HepG2 (cell line): ENCODE data around the gene CSNK2A1. TPM values are rescaled to one million over a fixed set of nuclear protein-coding genes. Genes with fewer than 3 reads are reported as not detected.
"Not testable (repeated sequence)": the region's sequence is repeated elsewhere in the genome, so short reads cannot be mapped to it uniquely, and the experiment has no call there.

Source experiments
- ATAC-seq: fragments of 200-7000 bp; cut with Tn5 transposase; 3 replicates; pipeline ENCODE4 v1.9.1; 2020; ENCODE audit warnings: mild to moderate bottlenecking, moderate library complexity
- BruUV-seq: library from RNA; stranded (reverse); fragments of 400-500 nt; replicated peaks from 2 replicates; lab custom pipeline; 2021; lab: Mats Ljungman, UMichigan
- CTCF ChIA-PET: fragments of 300-600 bp; formaldehyde crosslinking; extraction: SDS; loops from one replicate; lab custom pipeline; 2021; ENCODE audit warnings: low total read pairs, inconsistent platforms, low intra/inter-chr PET ratio; lab: Yijun Ruan, JAX
- POLR2A ChIA-PET: fragments of 350-600 bp; sonication (Branson Sonifier 250); formaldehyde crosslinking; loops from one replicate; lab custom pipeline; 2020; ENCODE audit warnings: antibody characterized with exemption, inconsistent platforms; lab: Yijun Ruan, JAX
- DNase-seq: peaks from one replicate; pipeline ENCODE4 v3.0.0-alpha.2; 2015; ENCODE audit warnings: low spot score
- FAIRE-seq: peaks from 3 replicates; lab custom pipeline; 2011; peaks lifted over from hg19 to GRCh38; lab: Jason Lieb, UNC
- H2AFZ ChIP-seq: one replicate; pipeline ENCODE4 v1.6.1; 2011; ENCODE audit warnings: low read length, inconsistent platforms
- H3K27ac ChIP-seq: fragments of 300-600 bp; 3 replicates; pipeline ENCODE4 v1.8.0; 2011; ENCODE audit warnings: mixed run types, mild to moderate bottlenecking, mixed read lengths, low read length, inconsistent platforms; ENCODE audit not compliant: insufficient read depth; ENCODE audit errors: extremely low read length
- H3K27me3 ChIP-seq, 2 experiments: fragments of 200-600 bp in 1 of 2; 2 replicates in 1 of 2; 3 replicates in 1 of 2; pipeline versions ENCODE4 v1.6.0 to v1.8.0; 2011; ENCODE audit warnings: low read length in 2 of 2, mild to moderate bottlenecking in 2 of 2, moderate library complexity in 2 of 2, inconsistent platforms in 1 of 2; ENCODE audit not compliant: insufficient read depth in 2 of 2, control insufficient read depth in 1 of 2
- H3K36me3 ChIP-seq, 2 experiments: fragments of 200-600 bp in 1 of 2; replicated peaks in 1 of 2; 2 replicates in 1 of 2; 3 replicates in 1 of 2; pipeline versions ENCODE4 v1.5.1 to v1.8.0; 2011; ENCODE audit warnings: low read length in 2 of 2, inconsistent platforms in 1 of 2; ENCODE audit not compliant: insufficient read depth in 2 of 2, control insufficient read depth in 1 of 2
- H3K4me1 ChIP-seq: 2 replicates; pipeline ENCODE4 v1.5.1; 2012; ENCODE audit warnings: low read length, inconsistent platforms; ENCODE audit not compliant: insufficient read depth
- H3K4me2 ChIP-seq: 2 replicates; pipeline ENCODE4 v1.6.0; 2011; ENCODE audit warnings: low read depth, low read length, inconsistent platforms
- H3K4me3 ChIP-seq, 3 experiments: fragments of 200-600 bp in 1 of 3; sonication (generic), shearing (Covaris generic) in 1 of 3; replicated peaks in 1 of 3; 2 replicates each; pipeline ENCODE4 v1.5.1; 2011 to 2016; ENCODE audit warnings: low read length in 3 of 3, inconsistent platforms in 2 of 3, low read depth in 2 of 3, mild to moderate bottlenecking in 2 of 3, control low read depth in 1 of 3, mixed read lengths in 1 of 3; ENCODE audit not compliant: insufficient read depth in 1 of 3
- H3K79me2 ChIP-seq: one replicate; pipeline ENCODE4 v1.6.1; 2011; ENCODE audit warnings: low read length, inconsistent platforms; ENCODE audit not compliant: insufficient read depth
- H3K9ac ChIP-seq: 2 replicates; pipeline ENCODE4 v1.6.0; 2011; ENCODE audit warnings: mild to moderate bottlenecking, low read depth, low read length, inconsistent platforms; ENCODE audit not compliant: insufficient read depth
- H3K9me3 ChIP-seq: 2 replicates; pipeline ENCODE4 v1.5.1; 2012; ENCODE audit warnings: mild to moderate bottlenecking, low read length
- H4K20me1 ChIP-seq: 2 replicates; pipeline ENCODE4 v1.6.0; 2011; ENCODE audit warnings: inconsistent platforms, mild to moderate bottlenecking, low read length, moderate library complexity; ENCODE audit not compliant: insufficient read depth
- BCL6 ChIP-seq: IDR thresholded peaks from 2 replicates; pipeline ENCODE4 v1.6.1; 2016; ENCODE audit warnings: missing genetic modification reagents, missing compliant biosample characterization
- DMAP1 ChIP-seq: IDR thresholded peaks from 2 replicates; pipeline ENCODE4 v1.6.1; 2016
- ESRRA ChIP-seq: sonication (generic); formaldehyde crosslinking; IDR thresholded peaks from 2 replicates; pipeline ENCODE4 v1.5.1; 2020; ENCODE audit warnings: mild to moderate bottlenecking, low read depth, missing genetic modification reagents
- FOXJ3 ChIP-seq: sonication (generic); formaldehyde crosslinking; IDR thresholded peaks from 2 replicates; pipeline ENCODE4 v1.4.0; 2020; ENCODE audit warnings: missing genetic modification reagents, mild to moderate bottlenecking, borderline replicate concordance
- FOXK1 ChIP-seq: sonication (generic); formaldehyde crosslinking; IDR thresholded peaks from 2 replicates; pipeline ENCODE4 v1.4.0; 2020; ENCODE audit warnings: low read depth, missing genetic modification reagents, borderline replicate concordance
- HNF4G ChIP-seq, 2 experiments: sonication (generic) in 1 of 2; formaldehyde crosslinking in 1 of 2; IDR thresholded peaks; 2 replicates each; pipeline versions ENCODE4 v1.4.0 to v1.6.1; 2011 to 2020; ENCODE audit warnings: borderline replicate concordance in 2 of 2, low read depth in 2 of 2, mild to moderate bottlenecking in 2 of 2, low read length in 1 of 2, missing genetic modification reagents in 1 of 2, moderate library complexity in 1 of 2
- MED1 ChIP-seq: sonication (generic); formaldehyde crosslinking; IDR thresholded peaks from 2 replicates; pipeline ENCODE4 v1.4.0; 2020; ENCODE audit warnings: missing genetic modification reagents
- NR2F1 ChIP-seq, 2 experiments: fragments of 450-650 bp in 1 of 2; formaldehyde crosslinking in 1 of 2; IDR thresholded peaks; 2 replicates each; pipeline versions ENCODE4 v1.5.0 to v1.6.1; 2016 to 2020; ENCODE audit warnings: mild to moderate bottlenecking in 1 of 2, missing compliant biosample characterization in 1 of 2, missing genetic modification reagents in 1 of 2, moderate library complexity in 1 of 2
- ZNF670 ChIP-seq: sonication (generic); formaldehyde crosslinking; IDR thresholded peaks from 2 replicates; pipeline ENCODE4 v1.8.0; 2022; ENCODE audit warnings: mild to moderate bottlenecking, missing genetic modification reagents, borderline replicate concordance
- ZNF782 ChIP-seq: sonication (generic); formaldehyde crosslinking; IDR thresholded peaks from 2 replicates; pipeline ENCODE4 v1.4.0; 2020; ENCODE audit warnings: missing genetic modification reagents, mild to moderate bottlenecking, borderline replicate concordance
- ZNF883 ChIP-seq: sonication (generic); formaldehyde crosslinking; IDR thresholded peaks from 2 replicates; pipeline ENCODE4 v1.5.1; 2020; ENCODE audit warnings: mild to moderate bottlenecking, missing genetic modification reagents; ENCODE audit errors: not compliant biosample characterization
- WGBS: methylation state at CpG from one replicate; pipeline ENCODE4 v1.1.6; 2017; ENCODE audit warnings: low lambda C conversion rate; 5-methylcytosine and 5-hydroxymethylcytosine counted together
- in situ Hi-C: cut with HindIII; loops from 2 replicates; pipeline ENCODE4 v1.10.0; 2017; ENCODE audit warnings: low pct_unique_long_range_greater_than_20kb; ENCODE audit not compliant: extremely low pct_ligation_motif_present
- intact Hi-C: fragments of 100-400 bp; cut with micrococcal nuclease; formaldehyde crosslinking; loops from one replicate; pipeline ENCODE4 v1.10.0; 2022; ENCODE audit not compliant: unreplicated experiment
- polyA plus RNA-seq, 8 experiments: library from polyadenylated mRNA; depleted of rRNA in 3 of 8; stranded (reverse) in 7 of 8; unstranded in 1 of 8; fragments of >200 nt; fragmentation: Illumina TruSeq in 4 of 8; extraction: Trizol in 4 of 8; gene quantifications; 2 replicates each; pipeline versions ENCODE4 v1.2.1 to v1.2.3, GENCODE V29; 2011 to 2016; ENCODE audit warnings: low read depth in 4 of 8, missing spikeins in 1 of 8, mixed read lengths in 1 of 8; ENCODE audit not compliant: insufficient read depth in 1 of 8
- total RNA-seq, 5 experiments: library from RNA; depleted of rRNA; stranded (reverse); fragments of >200 nt; fragmentation: Illumina TruSeq; extraction: Trizol; gene quantifications; 2 replicates each; pipeline ENCODE4 v1.2.3, GENCODE V29; 2016; ENCODE audit warnings: low read depth in 1 of 5
- TF ChIP-seq, protein P1 (sequence below): sonication (generic); formaldehyde crosslinking; IDR thresholded peaks from 2 replicates; pipeline ENCODE4 v1.5.1; 2020; ENCODE audit warnings: missing genetic modification reagents, mild to moderate bottlenecking, borderline replicate concordance
- TF ChIP-seq, protein P2 (sequence below): IDR thresholded peaks from 2 replicates; pipeline ENCODE4 v1.6.1; 2016; ENCODE audit warnings: low read depth, control low read depth

Gene CSNK2A1
- total and polyA plus RNA-seq, 2 of the 13 experiments (the other 11 are each of a cell fraction or from before 2014, with no cell fraction given): 153 to 231 TPM

DNA sequence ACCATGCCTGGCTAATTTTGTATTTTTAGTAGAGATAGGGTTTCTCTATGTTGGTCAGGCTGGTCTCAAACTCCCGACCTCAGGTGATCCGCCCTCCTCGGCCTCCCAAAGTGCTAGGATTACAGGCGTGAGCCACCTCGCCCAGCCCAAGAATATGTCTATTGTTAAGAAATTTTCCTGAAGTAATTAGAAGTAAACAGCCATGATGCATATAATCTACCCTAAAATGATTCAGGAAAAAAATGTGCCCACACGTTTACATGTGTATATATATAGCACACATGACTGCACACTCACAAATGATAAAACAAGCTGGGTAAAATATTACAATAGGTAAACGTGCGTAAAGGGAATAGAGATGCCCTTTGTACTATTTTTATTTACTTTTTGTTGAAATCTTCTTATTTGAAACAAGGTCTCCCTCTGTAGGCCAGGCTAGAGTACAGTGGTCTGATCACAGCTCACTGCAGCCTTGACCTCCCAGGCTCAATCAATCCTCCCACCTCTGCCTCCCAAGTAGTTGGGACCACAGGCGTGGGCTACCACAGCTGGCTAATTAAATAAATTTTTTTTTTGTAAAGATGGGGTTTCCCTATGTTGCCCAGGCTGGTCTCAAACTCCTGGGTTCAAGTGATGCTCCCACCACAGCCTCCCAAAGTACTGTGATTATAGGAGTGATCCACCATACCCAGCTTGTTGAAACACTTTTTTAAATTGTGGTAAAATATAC, 33.1 kb downstream of the CSNK2A1 start:
- peak overlapping the region in 1 of 3 experiments; percentile 24; a peak in 1 of 6 replicates for H3K4me3 ChIP-seq
- FAIRE-seq (peak; percentile 65), DNase-seq (peak; percentile 94), ATAC-seq (peak; percentile 91)
- H3K9me3 ChIP-seq, H2AFZ ChIP-seq, BruUV-seq, H3K27me3 ChIP-seq, H3K9ac ChIP-seq, in situ Hi-C loops: not testable (repeated sequence)
- POLR2A ChIA-PET: interaction anchor here (0.5 to 2.8 kb wide), 23 partner anchors 12 to 186 kb away, joined by 3 to 23 read pairs (median 5); partner anchors contain the start of genes CSNK2A1, SOX12, TBC1D20 and TRIB3
- intact Hi-C loops: loop anchor here (1.0 to 5.0 kb wide), 2 partner anchors 33 to 156 kb away; no protein-coding TSS in a partner anchor
- peaks cover 97% of the 10 kb centered on the region for H3K4me1 ChIP-seq
- peak overlapping the region; percentile 62 for H3K4me2 ChIP-seq
- whole genome bisulfite sequencing: 35% methylated on average over 9 of the region's 9 CpGs
- H3K36me3 ChIP-seq: peaks cover 16 to 30% of the 10 kb centered on the region in 2 experiments
- H4K20me1 ChIP-seq: peaks cover 56% of the 10 kb centered on the region
- H3K79me2 ChIP-seq: peaks cover 94% of the 10 kb centered on the region
- peak overlapping the region; percentile 65 for H3K27ac ChIP-seq
- CTCF ChIA-PET: interaction anchor here (0.6 to 1.4 kb wide), 4 partner anchors 17 to 79 kb away, joined by 3 to 5 read pairs (median 4); no protein-coding TSS in a partner anchor
- TF ChIP-seq BCL6 (CRISPR knock-in tag) (peak; percentile 59; the same call in 1 of the 2 replicates), ZNF782 (0 out of 2 replicates have a peak, but pooled peaks have one; percentile 21), HNF4G (IDR thresholded peaks at IDR 0.05; ENCODE audit: borderline replicate concordance, low read depth, low read length) (peak; percentile 98), HNF4G (CRISPR knock-in tag; IDR thresholded peaks at IDR 0.05; ENCODE audit: borderline replicate concordance, low read depth) (peak; percentile 81; the same call in 1 of the 2 replicates), MED1 (CRISPR knock-in tag) (peak; percentile 89), ZNF883 (CRISPR knock-in tag) (peak; percentile 30), FOXJ3 (CRISPR knock-in tag) (peak; percentile 88; the same call in 1 of the 2 replicates), NR2F1 (CRISPR knock-in tag; IDR thresholded peaks at IDR 0.05) (peak; percentile 78 to 92), ESRRA (CRISPR knock-in tag) (0 out of 2 replicates have a peak, but pooled peaks have one; percentile 62), FOXK1 (peak; percentile 65), DMAP1 (CRISPR knock-in tag) (peak; percentile 49; the same call in 1 of the 2 replicates), ZNF670 (0 out of 2 replicates have a peak, but pooled peaks have one; percentile 43)
- TF ChIP-seq, protein P1, sequence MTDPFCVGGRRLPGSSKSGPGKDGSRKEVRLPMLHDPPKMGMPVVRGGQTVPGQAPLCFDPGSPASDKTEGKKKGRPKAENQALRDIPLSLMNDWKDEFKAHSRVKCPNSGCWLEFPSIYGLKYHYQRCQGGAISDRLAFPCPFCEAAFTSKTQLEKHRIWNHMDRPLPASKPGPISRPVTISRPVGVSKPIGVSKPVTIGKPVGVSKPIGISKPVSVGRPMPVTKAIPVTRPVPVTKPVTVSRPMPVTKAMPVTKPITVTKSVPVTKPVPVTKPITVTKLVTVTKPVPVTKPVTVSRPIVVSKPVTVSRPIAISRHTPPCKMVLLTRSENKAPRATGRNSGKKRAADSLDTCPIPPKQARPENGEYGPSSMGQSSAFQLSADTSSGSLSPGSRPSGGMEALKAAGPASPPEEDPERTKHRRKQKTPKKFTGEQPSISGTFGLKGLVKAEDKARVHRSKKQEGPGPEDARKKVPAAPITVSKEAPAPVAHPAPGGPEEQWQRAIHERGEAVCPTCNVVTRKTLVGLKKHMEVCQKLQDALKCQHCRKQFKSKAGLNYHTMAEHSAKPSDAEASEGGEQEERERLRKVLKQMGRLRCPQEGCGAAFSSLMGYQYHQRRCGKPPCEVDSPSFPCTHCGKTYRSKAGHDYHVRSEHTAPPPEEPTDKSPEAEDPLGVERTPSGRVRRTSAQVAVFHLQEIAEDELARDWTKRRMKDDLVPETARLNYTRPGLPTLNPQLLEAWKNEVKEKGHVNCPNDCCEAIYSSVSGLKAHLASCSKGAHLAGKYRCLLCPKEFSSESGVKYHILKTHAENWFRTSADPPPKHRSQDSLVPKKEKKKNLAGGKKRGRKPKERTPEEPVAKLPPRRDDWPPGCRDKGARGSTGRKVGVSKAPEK (CRISPR knock-in tag): peak; percentile 68; the same call in 1 of the 2 replicates
- TF ChIP-seq, protein P2, sequence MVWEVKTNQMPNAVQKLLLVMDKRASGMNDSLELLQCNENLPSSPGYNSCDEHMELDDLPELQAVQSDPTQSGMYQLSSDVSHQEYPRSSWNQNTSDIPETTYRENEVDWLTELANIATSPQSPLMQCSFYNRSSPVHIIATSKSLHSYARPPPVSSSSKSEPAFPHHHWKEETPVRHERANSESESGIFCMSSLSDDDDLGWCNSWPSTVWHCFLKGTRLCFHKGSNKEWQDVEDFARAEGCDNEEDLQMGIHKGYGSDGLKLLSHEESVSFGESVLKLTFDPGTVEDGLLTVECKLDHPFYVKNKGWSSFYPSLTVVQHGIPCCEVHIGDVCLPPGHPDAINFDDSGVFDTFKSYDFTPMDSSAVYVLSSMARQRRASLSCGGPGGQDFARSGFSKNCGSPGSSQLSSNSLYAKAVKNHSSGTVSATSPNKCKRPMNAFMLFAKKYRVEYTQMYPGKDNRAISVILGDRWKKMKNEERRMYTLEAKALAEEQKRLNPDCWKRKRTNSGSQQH (CRISPR knock-in tag): peak; percentile 38; the same call in 1 of the 2 replicates
